Endothelial cell of umbilical vein (primary cell): Measurements from ENCODE around the gene GPAT3. TPM values are rescaled to one million over a fixed set of nuclear protein-coding genes. Genes with fewer than 3 reads are reported as not detected.

Experiments used
- BruUV-seq: library from RNA; stranded (reverse); fragments of 400-500 nt; replicated peaks from 2 replicates; lab custom pipeline; 2021; lab: Mats Ljungman, UMichigan
- CTCF ChIA-PET: fragments of 300-600, 350-600 bp; sonication (Branson Sonifier 250); formaldehyde crosslinking; loops from one replicate; lab custom pipeline; 2021; ENCODE audit warnings: antibody characterized with exemption, inconsistent platforms; lab: Charles Lee
- POLR2A ChIA-PET: fragments of 300-600, 350-600 bp; sonication (Branson Sonifier 250); formaldehyde crosslinking; loops from one replicate; lab custom pipeline; 2021; ENCODE audit warnings: antibody characterized with exemption, inconsistent platforms; lab: Charles Lee
- DNase-seq: peaks from one replicate; pipeline ENCODE4 v3.0.0-alpha.2; 2011; ENCODE audit warnings: low read depth, low spot score
- FAIRE-seq: peaks from 2 replicates; lab custom pipeline; 2011; peaks lifted over from hg19 to GRCh38; lab: Jason Lieb, UNC
- H2AFZ ChIP-seq: 2 replicates; pipeline ENCODE4 v1.6.0; 2012; ENCODE audit warnings: low read depth, low read length, control low read depth, inconsistent platforms
- H3K27ac ChIP-seq: 2 replicates; pipeline ENCODE4 v1.5.1; 2011; ENCODE audit warnings: low read depth, mild to moderate bottlenecking, control low read depth, low read length, moderate library complexity; ENCODE audit not compliant: insufficient read depth
- H3K27me3 ChIP-seq, 2 experiments: 2 replicates each; pipeline versions ENCODE4 v1.6.0 to v1.6.1; 2011; ENCODE audit warnings: low read length in 2 of 2, mixed read lengths in 1 of 2; ENCODE audit not compliant: control insufficient read depth in 2 of 2, insufficient read depth in 2 of 2
- H3K36me3 ChIP-seq, 2 experiments: 2 replicates in 1 of 2; 3 replicates in 1 of 2; pipeline ENCODE4 v1.5.1; 2011; ENCODE audit warnings: low read length in 2 of 2, mild to moderate bottlenecking in 1 of 2, moderate library complexity in 1 of 2; ENCODE audit not compliant: control insufficient read depth in 2 of 2, insufficient read depth in 2 of 2; ENCODE audit errors: extremely low read depth in 1 of 2
- H3K4me1 ChIP-seq: 3 replicates; pipeline ENCODE4 v1.5.1; 2011; ENCODE audit warnings: mild to moderate bottlenecking, low read length; ENCODE audit not compliant: control insufficient read depth, insufficient read depth; ENCODE audit errors: extremely low read depth
- H3K4me2 ChIP-seq: 2 replicates; pipeline ENCODE4 v1.6.1; 2011; ENCODE audit warnings: low read length, control low read depth, mixed read lengths; ENCODE audit not compliant: insufficient read depth
- H3K4me3 ChIP-seq, 3 experiments: fragments of 200-600 bp in 1 of 3; sonication (generic), shearing (Covaris generic) in 1 of 3; replicated peaks in 1 of 3; 2 replicates each; pipeline ENCODE4 v1.5.1; 2011 to 2016; ENCODE audit warnings: control low read depth in 3 of 3, low read length in 3 of 3, mild to moderate bottlenecking in 2 of 3, inconsistent platforms in 1 of 3, low read depth in 1 of 3, moderate library complexity in 1 of 3; ENCODE audit not compliant: insufficient read depth in 1 of 3
- H3K79me2 ChIP-seq: 2 replicates; pipeline ENCODE4 v1.6.0; 2012; ENCODE audit warnings: low read length, inconsistent platforms; ENCODE audit not compliant: control insufficient read depth, insufficient read depth
- H3K9ac ChIP-seq: replicated peaks from 2 replicates; pipeline ENCODE3; 2011; ENCODE audit warnings: low read length, control low read depth; ENCODE audit not compliant: insufficient read depth; ENCODE audit errors: extremely low read depth
- H3K9me1 ChIP-seq: replicated peaks from 3 replicates; pipeline ENCODE4 v1.6.0; 2011; ENCODE audit warnings: mild to moderate bottlenecking, low read length; ENCODE audit not compliant: control insufficient read depth, insufficient read depth; ENCODE audit errors: extremely low read depth
- H3K9me3 ChIP-seq: replicated peaks from 2 replicates; pipeline ENCODE4 v1.5.1; 2012; ENCODE audit warnings: low read length, inconsistent platforms; ENCODE audit not compliant: control insufficient read depth, insufficient read depth
- H4K20me1 ChIP-seq: replicated peaks from 2 replicates; pipeline ENCODE3; 2011; ENCODE audit warnings: mild to moderate bottlenecking, low read length; ENCODE audit not compliant: control insufficient read depth, insufficient read depth; ENCODE audit errors: extremely low read depth
- EZH2 ChIP-seq: IDR thresholded peaks from 2 replicates; pipeline ENCODE4 v1.6.1; 2012; ENCODE audit warnings: borderline replicate concordance, low read depth, mild to moderate bottlenecking, moderate library complexity, low read length, inconsistent platforms; ENCODE audit not compliant: severe bottlenecking
- FOS ChIP-seq: IDR thresholded peaks from 2 replicates; pipeline ENCODE4 v1.6.1; 2011; ENCODE audit warnings: mild to moderate bottlenecking, low read length, moderate library complexity, borderline replicate concordance; ENCODE audit not compliant: insufficient read depth
- GATA2 ChIP-seq: IDR thresholded peaks from 2 replicates; pipeline ENCODE4 v1.7.0; 2011; ENCODE audit warnings: low read depth, mild to moderate bottlenecking, moderate library complexity, mixed read lengths, low read length; ENCODE audit not compliant: insufficient read length, insufficient read depth
- JUN ChIP-seq: IDR thresholded peaks from 2 replicates; pipeline ENCODE4 v1.6.1; 2011; ENCODE audit warnings: borderline replicate concordance, low read depth; ENCODE audit not compliant: insufficient read length, insufficient read depth
- MYC ChIP-seq: IDR thresholded peaks from one replicate; pipeline ENCODE4 v1.6.1; 2011; ENCODE audit warnings: mild to moderate bottlenecking, low read depth, low read length
- POLR2A ChIP-seq: IDR thresholded peaks from 2 replicates; pipeline ENCODE4 v1.6.1; 2012; ENCODE audit warnings: low read depth, mild to moderate bottlenecking, control low read depth, low read length
- POLR2AphosphoS5 ChIP-seq: IDR thresholded peaks from 2 replicates; pipeline ENCODE4 v1.6.1; 2012; ENCODE audit warnings: low read depth, mild to moderate bottlenecking, control low read depth, low read length, moderate library complexity; ENCODE audit not compliant: insufficient read depth
- dilution Hi-C: fragments of 300-500 bp; cut with MboI; formaldehyde crosslinking; loops from one replicate; pipeline ENCODE4 v1.15.0; 2019; ENCODE audit warnings: low sequenced_read_pairs; ENCODE audit not compliant: extremely low pct_ligation_motif_present
- intact Hi-C: fragments of 100-400 bp; cut with micrococcal nuclease; formaldehyde crosslinking; loops from one replicate; pipeline ENCODE4 v1.10.0; 2022
- polyA plus RNA-seq, 4 experiments: library from polyadenylated mRNA; depleted of rRNA in 3 of 4; stranded (reverse) in 3 of 4; unstranded in 1 of 4; fragments of >200 nt; gene quantifications; 2 replicates each; pipeline versions ENCODE4 v1.2.1 to v1.2.3, GENCODE V29; 2011 to 2012; ENCODE audit warnings: missing spikeins in 1 of 4
- total RNA-seq: library from RNA; stranded (reverse); gene quantifications from 2 replicates; pipeline ENCODE4 v1.2.3, GENCODE V29; 2021
- TF ChIP-seq, protein P1 (sequence below): IDR thresholded peaks from 2 replicates; pipeline ENCODE4 v1.6.1; 2011; ENCODE audit not compliant: insufficient read depth, insufficient read length
- TF ChIP-seq, protein P2 (sequence below), 2 donors: IDR thresholded peaks; 1 replicate in 1 of 2; 2 replicates in 1 of 2; pipeline ENCODE4 v1.5.1; 2011; ENCODE audit warnings: low read length in 2 of 2, mild to moderate bottlenecking in 2 of 2, moderate library complexity in 2 of 2, control low read depth in 1 of 2, inconsistent platforms in 1 of 2, low read depth in 1 of 2; ENCODE audit not compliant: insufficient read depth in 1 of 2; ENCODE audit errors: extremely low read depth in 1 of 2

Gene GPAT3
- total and polyA plus RNA-seq, 2 donors (not counting 3 experiments of a cell fraction or from before 2014, with no cell fraction given), result 0.36 to 2.1 TPM

DNA sequence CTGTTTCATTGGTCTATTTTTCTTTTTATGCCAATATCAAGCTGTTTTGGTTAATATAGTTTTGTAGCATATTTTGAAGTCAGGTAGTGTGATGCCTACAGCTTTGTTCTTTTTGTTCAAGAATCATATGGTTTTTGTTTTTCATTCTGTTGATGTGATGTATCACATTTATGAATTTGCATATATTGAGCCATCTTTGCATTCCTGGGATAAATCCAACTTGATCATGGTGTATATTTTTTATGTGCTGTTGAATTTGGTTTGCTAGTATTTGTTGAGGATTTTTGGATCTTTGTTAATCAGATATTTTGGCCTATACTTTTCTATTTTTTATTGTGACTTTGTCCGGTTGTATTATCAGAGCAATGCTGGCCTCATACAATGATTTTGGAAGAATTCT lies 74.8 kb downstream of the GPAT3 start:
- no peak for TF ChIP-seq POLR2A
- no peak for TF ChIP-seq JUN
- no peak for TF ChIP-seq GATA2
- TF ChIP-seq, protein P1, sequence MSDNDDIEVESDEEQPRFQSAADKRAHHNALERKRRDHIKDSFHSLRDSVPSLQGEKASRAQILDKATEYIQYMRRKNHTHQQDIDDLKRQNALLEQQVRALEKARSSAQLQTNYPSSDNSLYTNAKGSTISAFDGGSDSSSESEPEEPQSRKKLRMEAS, result no peak
- no peak for TF ChIP-seq EZH2
- no peak for TF ChIP-seq FOS
- no peak for TF ChIP-seq MYC
- no peak for TF ChIP-seq POLR2AphosphoS5
- TF ChIP-seq, protein P2, sequence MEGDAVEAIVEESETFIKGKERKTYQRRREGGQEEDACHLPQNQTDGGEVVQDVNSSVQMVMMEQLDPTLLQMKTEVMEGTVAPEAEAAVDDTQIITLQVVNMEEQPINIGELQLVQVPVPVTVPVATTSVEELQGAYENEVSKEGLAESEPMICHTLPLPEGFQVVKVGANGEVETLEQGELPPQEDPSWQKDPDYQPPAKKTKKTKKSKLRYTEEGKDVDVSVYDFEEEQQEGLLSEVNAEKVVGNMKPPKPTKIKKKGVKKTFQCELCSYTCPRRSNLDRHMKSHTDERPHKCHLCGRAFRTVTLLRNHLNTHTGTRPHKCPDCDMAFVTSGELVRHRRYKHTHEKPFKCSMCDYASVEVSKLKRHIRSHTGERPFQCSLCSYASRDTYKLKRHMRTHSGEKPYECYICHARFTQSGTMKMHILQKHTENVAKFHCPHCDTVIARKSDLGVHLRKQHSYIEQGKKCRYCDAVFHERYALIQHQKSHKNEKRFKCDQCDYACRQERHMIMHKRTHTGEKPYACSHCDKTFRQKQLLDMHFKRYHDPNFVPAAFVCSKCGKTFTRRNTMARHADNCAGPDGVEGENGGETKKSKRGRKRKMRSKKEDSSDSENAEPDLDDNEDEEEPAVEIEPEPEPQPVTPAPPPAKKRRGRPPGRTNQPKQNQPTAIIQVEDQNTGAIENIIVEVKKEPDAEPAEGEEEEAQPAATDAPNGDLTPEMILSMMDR (IDR thresholded peaks at IDR 0.05; ENCODE audit: extremely low read depth in 1 of 2, insufficient read depth in 1 of 2, low read depth in 1 of 2, low read length in 2 of 2), result no peak
- BruUV-seq, result no TSS peak
- Histone ChIP-seq H3K4me1 (no peaks in the 10 kb centered on the region), H3K9me1 (no peaks in the 10 kb centered on the region), H3K4me2 (no peak overlapping the region), H3K27ac (no peak overlapping the region), H3K9me3 (no peaks in the 10 kb centered on the region), H3K79me2 (no peaks in the 10 kb centered on the region), H2AFZ (no peak overlapping the region), H4K20me1 (no peaks in the 10 kb centered on the region), H3K27me3 (no peaks in the 10 kb centered on the region), H3K4me3 (no peak overlapping the region), H3K9ac (no peak overlapping the region), H3K36me3 (no peaks in the 10 kb centered on the region)
- CTCF ChIA-PET, result interaction anchor here (1.6 kb wide), 1 partner anchor 11 kb away, joined by 5 read pairs; no protein-coding TSS in a partner anchor
- dilution Hi-C loops, result no loop called here
- FAIRE-seq (peak; percentile 31), DNase-seq (no peak)
- POLR2A ChIA-PET, result no interaction called here
- intact Hi-C loops, result no loop called here
